Gastroesophageal sphincter (tissue), 4 donors: ENCODE results near the gene APLF. TPM values are rescaled to one million over a fixed set of nuclear protein-coding genes. Genes with fewer than 3 reads are reported as not detected.

Experiments
- ATAC-seq: fragments of 150-250 bp; one replicate; pipeline ENCODE4 v1.9.1; 2016; ENCODE audit warnings: mild to moderate bottlenecking, moderate library complexity
- H3K27ac ChIP-seq, 4 donors: fragments of 200-600 bp; sonication (generic) in 3 of 4; 1 replicate in 3 of 4; 2 replicates in 1 of 4; pipeline ENCODE4 v1.5.1; 2016 to 2019
- H3K27me3 ChIP-seq: fragments of 200-600 bp; sonication (generic); one replicate; pipeline ENCODE4 v1.5.1; 2019
- H3K36me3 ChIP-seq, 2 donors: fragments of 200-600 bp; sonication (generic); one replicate each; pipeline ENCODE4 v1.5.1; 2019; ENCODE audit warnings: control low read depth in 1 of 2
- H3K4me1 ChIP-seq, 3 donors: fragments of 200-600 bp; sonication (generic); 1 replicate in 2 of 3; 2 replicates in 1 of 3; pipeline ENCODE4 v1.5.1; 2016 to 2019; ENCODE audit warnings: control low read depth in 2 of 3
- H3K4me3 ChIP-seq, 2 donors: fragments of 200-600 bp; sonication (generic); one replicate each; pipeline ENCODE4 v1.5.1; 2019; ENCODE audit warnings: mild to moderate bottlenecking in 1 of 2, moderate library complexity in 1 of 2
- H3K9me3 ChIP-seq, 3 donors: fragments of 200-600 bp; sonication (generic); one replicate each; pipeline ENCODE4 v1.5.1; 2017 to 2019; ENCODE audit warnings: control low read depth in 2 of 3
- EP300 ChIP-seq: sonication (generic); formaldehyde crosslinking; IDR thresholded peaks from one replicate; pipeline ENCODE4 v1.6.1; 2017; ENCODE audit warnings: antibody characterized with exemption, mild to moderate bottlenecking
- POLR2A ChIP-seq, 2 donors: fragments of 450-650 bp; IDR thresholded peaks; one replicate each; pipeline ENCODE4 v1.6.1; 2017; ENCODE audit warnings: antibody characterized with exemption in 2 of 2, mild to moderate bottlenecking in 2 of 2, moderate library complexity in 1 of 2
- POLR2AphosphoS5 ChIP-seq: sonication (generic); formaldehyde crosslinking; IDR thresholded peaks from one replicate; pipeline ENCODE4 v1.6.1; 2017; ENCODE audit warnings: antibody characterized with exemption
- WGBS, 2 donors: methylation state at CpG; one replicate each; pipeline ENCODE4 v1.1.5; 2018; ENCODE audit warnings: low coverage in 1 of 2; 5-methylcytosine and 5-hydroxymethylcytosine counted together
- total RNA-seq, 4 donors: library from RNA; depleted of rRNA; stranded (reverse); fragments of >200 nt; gene quantifications; one replicate each; pipeline ENCODE4 v1.1.0, GENCODE V29; 2016
- TF ChIP-seq, protein P1 (sequence below), 4 experiments: fragments of 200-600 bp in 2 of 4; fragments of 450-650 bp in 2 of 4; sonication (generic) in 1 of 4; IDR thresholded peaks; one replicate each; pipeline ENCODE4 v1.5.1; 2017 to 2019; ENCODE audit warnings: antibody characterized with exemption in 4 of 4, mild to moderate bottlenecking in 2 of 4, moderate library complexity in 2 of 4

Gene APLF, protein sequence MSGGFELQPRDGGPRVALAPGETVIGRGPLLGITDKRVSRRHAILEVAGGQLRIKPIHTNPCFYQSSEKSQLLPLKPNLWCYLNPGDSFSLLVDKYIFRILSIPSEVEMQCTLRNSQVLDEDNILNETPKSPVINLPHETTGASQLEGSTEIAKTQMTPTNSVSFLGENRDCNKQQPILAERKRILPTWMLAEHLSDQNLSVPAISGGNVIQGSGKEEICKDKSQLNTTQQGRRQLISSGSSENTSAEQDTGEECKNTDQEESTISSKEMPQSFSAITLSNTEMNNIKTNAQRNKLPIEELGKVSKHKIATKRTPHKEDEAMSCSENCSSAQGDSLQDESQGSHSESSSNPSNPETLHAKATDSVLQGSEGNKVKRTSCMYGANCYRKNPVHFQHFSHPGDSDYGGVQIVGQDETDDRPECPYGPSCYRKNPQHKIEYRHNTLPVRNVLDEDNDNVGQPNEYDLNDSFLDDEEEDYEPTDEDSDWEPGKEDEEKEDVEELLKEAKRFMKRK
- total RNA-seq = 10 to 100 TPM in 2 of 4 donors, 1 to 10 TPM in 2; 5.5 to 12.0 (median 10.4) TPM

DNA sequence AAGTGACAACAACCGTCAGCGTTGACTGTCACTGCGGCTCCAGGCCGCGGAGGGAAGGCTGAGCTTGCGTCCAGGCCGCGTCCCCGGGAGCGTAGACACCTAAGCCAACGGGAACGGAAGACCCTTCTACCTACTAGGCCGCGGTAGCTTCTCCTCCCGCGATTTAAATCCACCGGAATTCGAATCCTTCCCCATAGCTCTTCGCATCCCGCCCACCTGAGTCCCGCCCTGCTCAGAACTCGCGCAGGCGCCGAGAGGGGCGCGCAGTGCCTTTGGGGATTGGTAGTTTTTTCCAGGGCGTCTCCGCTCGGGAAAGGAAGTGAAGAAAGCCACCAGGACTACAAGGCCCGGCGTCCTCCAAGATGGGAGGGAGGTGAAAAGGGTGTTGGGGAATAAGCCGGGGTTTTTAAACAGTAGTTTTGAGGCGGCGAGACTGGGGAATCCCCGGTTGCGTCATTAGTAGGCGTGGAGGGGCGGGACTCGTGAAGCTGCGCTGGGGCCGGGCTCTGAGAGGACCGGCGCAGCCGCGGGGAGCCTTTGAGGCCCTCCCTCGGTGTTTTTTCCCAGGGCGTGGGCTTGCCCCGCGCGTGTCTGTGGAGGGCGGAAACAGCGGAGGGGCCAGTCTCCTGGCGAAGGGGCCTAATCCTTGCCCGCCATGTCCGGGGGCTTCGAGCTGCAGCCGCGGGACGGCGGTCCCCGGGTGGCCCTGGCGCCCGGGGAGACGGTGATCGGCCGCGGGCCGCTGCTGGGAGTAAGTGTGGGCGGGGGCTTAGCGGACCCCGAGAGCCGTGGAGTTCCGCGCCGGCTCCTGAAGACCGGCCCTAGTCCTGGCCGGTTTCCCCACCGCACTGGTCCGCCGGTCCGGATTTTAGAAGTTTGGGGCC is at the start of gene APLF, which contains the start of gene FBXO48:
Gene APLF, plus strand, starts transcription at position 509 of the 884 bp plus-strand sequence. Its CDS starts 147 bp downstream, at position 656.
Gene FBXO48, minus strand, starts transcription at position 218 of the 884 bp plus-strand sequence. CDS start 2,149 bp downstream, outside the sequence.
- 0 to 2% methylated on average over 2 to 17 of the region's 82 CpGs for WGBS, 2 donors
- H3K4me3 ChIP-seq = peak within 1 kb of the TSS; percentile 74 to 99
- H3K27me3 ChIP-seq = no peaks in the 10 kb centered on the region
- peak; percentile 99 for ATAC-seq
- H3K27ac ChIP-seq = peak within 1 kb of the TSS; percentile 80 to 92 (median 86)
- TF ChIP-seq POLR2A (IDR thresholded peaks at IDR 0.05) (peak; percentile 22 to 50), POLR2AphosphoS5 (peak; percentile 62), EP300 (no peak)
- TF ChIP-seq, protein P1, sequence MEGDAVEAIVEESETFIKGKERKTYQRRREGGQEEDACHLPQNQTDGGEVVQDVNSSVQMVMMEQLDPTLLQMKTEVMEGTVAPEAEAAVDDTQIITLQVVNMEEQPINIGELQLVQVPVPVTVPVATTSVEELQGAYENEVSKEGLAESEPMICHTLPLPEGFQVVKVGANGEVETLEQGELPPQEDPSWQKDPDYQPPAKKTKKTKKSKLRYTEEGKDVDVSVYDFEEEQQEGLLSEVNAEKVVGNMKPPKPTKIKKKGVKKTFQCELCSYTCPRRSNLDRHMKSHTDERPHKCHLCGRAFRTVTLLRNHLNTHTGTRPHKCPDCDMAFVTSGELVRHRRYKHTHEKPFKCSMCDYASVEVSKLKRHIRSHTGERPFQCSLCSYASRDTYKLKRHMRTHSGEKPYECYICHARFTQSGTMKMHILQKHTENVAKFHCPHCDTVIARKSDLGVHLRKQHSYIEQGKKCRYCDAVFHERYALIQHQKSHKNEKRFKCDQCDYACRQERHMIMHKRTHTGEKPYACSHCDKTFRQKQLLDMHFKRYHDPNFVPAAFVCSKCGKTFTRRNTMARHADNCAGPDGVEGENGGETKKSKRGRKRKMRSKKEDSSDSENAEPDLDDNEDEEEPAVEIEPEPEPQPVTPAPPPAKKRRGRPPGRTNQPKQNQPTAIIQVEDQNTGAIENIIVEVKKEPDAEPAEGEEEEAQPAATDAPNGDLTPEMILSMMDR (IDR thresholded peaks at IDR 0.05) = no peak
- H3K4me1 ChIP-seq = peaks cover 0 to 24% (median 7%) of the 10 kb centered on the region in 3 donors
- no peaks in the 10 kb centered on the region for H3K9me3 ChIP-seq
- H3K36me3 ChIP-seq = no peaks in the 10 kb centered on the region

GRCh38 chr2:68417926-68418325 is 49.5 kb upstream of the APLF start:
- ATAC-seq = no peak
- no peak overlapping the region for H3K4me3 ChIP-seq
- H3K36me3 ChIP-seq = no peaks in the 10 kb centered on the region
- H3K4me1 ChIP-seq = no peaks in the 10 kb centered on the region
- H3K9me3 ChIP-seq = no peaks in the 10 kb centered on the region
- H3K27ac ChIP-seq = no peak overlapping the region
- no peaks in the 10 kb centered on the region for H3K27me3 ChIP-seq
- TF ChIP-seq POLR2AphosphoS5 (no peak), EP300 (no peak), POLR2A (IDR thresholded peaks at IDR 0.05) (no peak)
- TF ChIP-seq, protein P1 (IDR thresholded peaks at IDR 0.05) = no peak
- WGBS, 2 donors = 27 to 47% methylated on average over 1 of the region's 1 CpG

DNA sequence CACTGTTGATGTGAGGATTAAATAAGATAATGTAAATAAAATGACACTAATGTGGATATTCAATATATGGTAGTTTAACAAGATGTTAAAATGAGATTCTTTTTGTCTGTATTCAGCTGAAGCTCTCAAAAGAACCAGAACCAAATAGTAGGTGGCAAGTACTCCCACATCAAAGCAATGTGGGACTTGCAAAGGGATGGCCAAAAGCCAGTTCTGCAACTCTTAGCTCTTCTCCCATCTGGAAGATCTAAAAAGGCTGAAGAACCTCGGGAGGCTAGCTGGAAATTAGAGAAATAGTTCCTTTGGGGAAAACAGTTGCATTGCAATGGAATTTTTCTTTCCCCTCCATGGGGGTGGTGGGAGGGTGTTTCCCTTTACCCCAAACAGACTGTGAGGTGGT is 49.0 kb upstream of the APLF start:
- WGBS, 2 donors = 68 to 70% methylated on average over 1 of the region's 1 CpG
- Histone ChIP-seq H3K27me3 (no peaks in the 10 kb centered on the region), H3K9me3 (no peaks in the 10 kb centered on the region), H3K36me3 (no peaks in the 10 kb centered on the region), H3K4me3 (no peak overlapping the region), H3K4me1 (no peaks in the 10 kb centered on the region), H3K27ac (no peak overlapping the region)
- TF ChIP-seq POLR2A (IDR thresholded peaks at IDR 0.05) (no peak), EP300 (no peak), POLR2AphosphoS5 (no peak)
- TF ChIP-seq, protein P1 (IDR thresholded peaks at IDR 0.05) = no peak
- ATAC-seq = no peak

GRCh38 chr2:68418855-68419254 is 48.5 kb upstream of the APLF start:
- Histone ChIP-seq H3K4me3 (no peak overlapping the region), H3K27me3 (no peaks in the 10 kb centered on the region), H3K4me1 (no peaks in the 10 kb centered on the region), H3K9me3 (no peaks in the 10 kb centered on the region), H3K36me3 (no peaks in the 10 kb centered on the region), H3K27ac (no peak overlapping the region)
- 71 to 83% methylated on average over 1 of the region's 3 CpGs for WGBS, 2 donors
- TF ChIP-seq EP300 (no peak), POLR2A (IDR thresholded peaks at IDR 0.05) (no peak), POLR2AphosphoS5 (no peak)
- TF ChIP-seq, protein P1 (IDR thresholded peaks at IDR 0.05) = no peak
- no peak for ATAC-seq
